ENCODE data around the gene CLCN5. TPM values are rescaled to one million over a fixed set of nuclear protein-coding genes. Genes with fewer than 3 reads are reported as not detected.

Gene CLCN5
- total RNA-seq, 2 experiments from 2014 or later = 2.5 to 2.9 TPM

DNA sequence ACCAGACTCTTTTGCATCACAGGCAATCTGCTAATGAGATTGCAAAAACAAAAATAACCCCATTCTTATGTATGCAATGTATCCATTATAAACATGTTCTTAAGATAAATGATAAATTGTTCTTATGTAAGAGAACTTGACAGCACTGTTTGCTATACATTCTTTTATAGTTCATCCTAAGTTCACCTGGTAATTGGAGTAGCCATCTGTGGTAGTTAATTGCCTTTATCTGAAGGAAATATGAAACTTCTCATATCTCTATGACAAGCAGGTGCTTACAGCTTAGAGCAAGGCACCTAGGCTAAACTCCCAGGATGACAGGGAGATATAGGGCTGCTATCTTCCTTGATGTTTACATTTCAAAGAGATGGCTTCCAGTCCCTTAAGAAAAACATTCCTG is 21.3 kb upstream of the CLCN5 start:
- no peaks in the 10 kb centered on the region for H3K4me1 Mint-ChIP-seq (ENCODE audit: low read depth)
- H3K27ac Mint-ChIP-seq = no peak overlapping the region
- no peak for DNase-seq
- peaks cover 9% of the 10 kb centered on the region for H3K27me3 Mint-ChIP-seq
- peaks cover 5% of the 10 kb centered on the region for H3K36me3 Mint-ChIP-seq
- intact Hi-C loops (cut with micrococcal nuclease) = no loop called here
- ChIA-PET POLR2A (no interaction called here), CTCF (no interaction called here)
- H3K9me3 Mint-ChIP-seq = peaks cover 14% of the 10 kb centered on the region
- H3K4me3 Mint-ChIP-seq = no peak overlapping the region

DNA sequence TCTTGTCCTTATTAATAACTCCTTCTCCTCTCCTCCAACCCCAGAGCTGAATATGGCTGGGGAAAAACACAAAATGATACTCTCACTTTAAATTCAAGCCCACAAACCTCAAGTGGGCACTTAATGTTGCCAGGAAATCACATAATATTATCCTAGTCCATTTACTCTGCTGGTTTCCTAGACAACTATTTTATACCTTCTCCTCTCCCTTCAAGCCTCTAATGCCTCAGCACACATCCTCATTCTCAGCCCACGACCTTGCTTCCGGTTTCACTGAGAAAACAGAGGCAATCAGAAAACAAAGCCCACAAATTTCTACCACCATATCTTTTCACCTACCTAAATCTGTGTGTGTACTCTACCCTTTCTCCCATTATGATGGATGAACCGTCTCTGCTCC is 12.1 kb upstream of the CLCN5 start:
- intact Hi-C loops (cut with micrococcal nuclease) = no loop called here

DNA sequence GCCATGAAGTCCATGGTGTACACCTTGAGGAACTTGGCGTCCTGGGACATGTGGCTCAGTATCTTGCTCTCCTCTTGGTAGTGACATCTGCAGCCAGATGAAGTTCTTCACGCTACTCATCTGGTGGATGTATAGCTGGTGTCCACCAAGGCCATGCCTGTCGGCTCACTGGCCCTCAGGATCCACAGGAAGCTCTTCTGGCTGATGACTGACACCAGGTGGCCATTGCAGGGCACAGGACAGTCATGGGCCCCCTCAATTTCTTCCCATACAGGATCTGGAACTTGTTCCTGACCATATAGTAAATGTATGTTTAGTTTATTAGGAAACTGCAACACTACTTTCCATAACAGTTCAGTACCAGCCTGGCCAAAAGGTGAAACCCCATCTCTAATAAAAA is 10.3 kb upstream of the CLCN5 start:
- H3K4me3 Mint-ChIP-seq = no peak overlapping the region

More for the DNA sequence above, 12.1 kb upstream of the CLCN5 start:
- POLR2A ChIA-PET = no interaction called here
- H3K9me3 Mint-ChIP-seq = no peaks in the 10 kb centered on the region
- no peaks in the 10 kb centered on the region for H3K36me3 Mint-ChIP-seq
- peaks cover 8% of the 10 kb centered on the region for H3K4me1 Mint-ChIP-seq (ENCODE audit: low read depth)
- H3K27me3 Mint-ChIP-seq = no peaks in the 10 kb centered on the region
- no peak overlapping the region for H3K27ac Mint-ChIP-seq
- peak; percentile 12 for DNase-seq
- CTCF ChIA-PET = interaction anchor here (2.1 kb wide), 1 partner anchor 9 kb away, joined by 9 read pairs; no protein-coding TSS in a partner anchor
- no peak overlapping the region for H3K4me3 Mint-ChIP-seq

DNA sequence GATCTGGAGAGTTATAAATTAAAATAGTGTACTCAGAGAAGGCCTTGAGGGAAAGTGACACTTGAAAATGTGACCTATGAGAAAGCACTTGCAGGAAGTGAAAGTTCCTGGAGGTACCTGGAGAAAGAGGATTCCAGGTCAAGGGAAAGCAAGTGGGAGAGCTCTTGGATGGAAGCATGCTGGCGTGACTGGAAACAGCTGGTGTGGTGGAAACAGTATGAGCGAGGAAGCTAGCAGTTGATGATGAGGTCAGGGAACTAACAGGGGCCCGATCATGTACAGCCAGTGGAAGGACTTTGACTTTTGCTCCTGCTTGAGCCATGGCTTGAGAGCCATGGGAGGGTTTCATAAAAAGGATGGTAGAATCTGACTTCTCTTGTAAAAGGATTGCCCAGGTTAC is 9.5 kb upstream of the CLCN5 start:
- no peaks in the 10 kb centered on the region for H3K36me3 Mint-ChIP-seq
- no peak overlapping the region for H3K27ac Mint-ChIP-seq
- intact Hi-C loops (cut with micrococcal nuclease) = no loop called here
- ChIA-PET CTCF (interaction anchor here (1.4 kb wide), 1 partner anchor 28 kb away, joined by 4 read pairs; no protein-coding TSS in a partner anchor), POLR2A (no interaction called here)
- H3K4me1 Mint-ChIP-seq (ENCODE audit: low read depth) = peaks cover 8% of the 10 kb centered on the region
- no peaks in the 10 kb centered on the region for H3K27me3 Mint-ChIP-seq
- no peak overlapping the region for H3K4me3 Mint-ChIP-seq
- no peak for DNase-seq
- no peaks in the 10 kb centered on the region for H3K9me3 Mint-ChIP-seq

More for the DNA sequence above, 10.3 kb upstream of the CLCN5 start:
- Mint-ChIP-seq H3K36me3 (no peaks in the 10 kb centered on the region), H3K27ac (no peak overlapping the region), H3K27me3 (no peaks in the 10 kb centered on the region), H3K4me1 (ENCODE audit: low read depth) (peaks cover 8% of the 10 kb centered on the region), H3K9me3 (no peaks in the 10 kb centered on the region)
- intact Hi-C loops (cut with micrococcal nuclease) = no loop called here
- no peak for DNase-seq
- CTCF ChIA-PET = no interaction called here
- POLR2A ChIA-PET = no interaction called here

DNA sequence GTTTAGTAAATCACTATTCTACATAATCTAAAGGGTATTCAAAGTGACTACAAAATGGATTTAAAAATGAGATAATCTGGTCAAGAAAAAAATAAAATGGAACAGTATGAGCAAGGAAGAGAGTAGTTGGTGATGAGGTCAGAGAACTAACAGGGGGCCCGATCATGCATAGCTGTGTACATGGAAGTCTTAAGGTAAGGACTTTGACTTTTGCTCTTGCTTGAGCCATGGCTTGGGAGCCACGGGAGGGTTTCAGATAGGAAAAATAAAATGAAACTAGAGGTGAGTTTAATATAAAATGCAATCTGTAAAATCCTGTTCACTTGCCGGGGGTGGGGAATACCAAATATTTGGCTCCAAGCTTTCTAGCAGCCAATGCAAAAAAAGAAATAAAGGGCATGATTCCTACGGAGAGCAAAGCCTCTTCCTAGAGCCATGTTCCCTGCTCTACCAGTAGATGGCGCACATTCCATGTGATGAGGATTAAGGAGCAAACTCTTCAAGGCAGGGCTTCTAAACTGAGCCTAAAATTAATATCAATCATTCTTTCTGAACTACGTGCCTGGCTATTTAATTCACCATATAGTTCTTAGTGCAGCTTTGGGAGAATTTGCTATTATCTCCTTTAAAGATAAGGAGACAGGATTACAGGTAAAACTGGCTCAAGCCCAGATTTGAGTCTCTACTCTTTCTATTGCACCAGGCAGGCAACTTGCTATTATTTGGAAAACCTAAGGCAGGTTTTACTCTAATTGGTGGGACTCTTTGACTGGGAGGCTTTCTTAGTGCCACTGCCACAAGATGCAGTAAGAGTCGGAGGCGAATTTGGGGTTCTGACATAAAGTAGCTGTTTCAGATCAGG is 6.8 kb upstream of the CLCN5 start:
- H3K27me3 Mint-ChIP-seq = no peaks in the 10 kb centered on the region

DNA sequence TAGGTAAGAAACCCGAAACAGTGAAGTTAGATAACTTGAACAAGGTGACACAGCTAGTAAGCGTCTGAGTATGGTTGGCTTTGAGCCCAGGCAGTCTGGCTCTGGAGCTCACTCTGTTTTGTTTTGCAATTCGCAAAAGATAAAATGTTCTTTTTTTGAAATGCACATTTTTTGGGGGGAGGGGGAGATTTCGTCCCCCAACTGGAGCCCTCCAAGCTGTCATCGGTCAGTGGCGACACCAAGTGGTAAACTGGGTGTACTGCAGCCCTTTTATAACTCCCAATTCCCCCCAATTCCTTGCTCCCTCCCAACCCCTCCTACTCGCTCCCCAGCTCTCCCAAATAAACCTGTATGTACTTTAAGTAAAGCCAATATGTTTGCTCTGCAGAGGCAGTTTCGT is 2.8 kb upstream of the CLCN5 start:
- ChIA-PET CTCF (interaction anchor here (0.7 to 5.6 kb wide), 12 partner anchors 9 to 661 kb away, joined by 3 to 41 read pairs (median 6); partner anchors contain the start of gene USP27X), POLR2A (no interaction called here)
- Mint-ChIP-seq H3K27me3 (no peaks in the 10 kb centered on the region), H3K27ac (no peak overlapping the region), H3K4me3 (no peak overlapping the region), H3K4me1 (ENCODE audit: low read depth) (peaks cover 10% of the 10 kb centered on the region), H3K9me3 (no peaks in the 10 kb centered on the region), H3K36me3 (peaks cover 2% of the 10 kb centered on the region)
- intact Hi-C loops (cut with micrococcal nuclease) = loop anchor here (5.0 kb wide), 1 partner anchor 163 kb away; no protein-coding TSS in a partner anchor
- peak; percentile 21 for DNase-seq

More for the DNA sequence above, 6.8 kb upstream of the CLCN5 start:
- DNase-seq = peak; percentile 39
- Mint-ChIP-seq H3K4me3 (no peak overlapping the region), H3K36me3 (no peaks in the 10 kb centered on the region), H3K9me3 (no peaks in the 10 kb centered on the region), H3K4me1 (ENCODE audit: low read depth) (peaks cover under 1% of the 10 kb centered on the region), H3K27ac (no peak overlapping the region)
- CTCF ChIA-PET = interaction anchor here (0.8 to 1.9 kb wide), 6 partner anchors 10 to 669 kb away, joined by 3 to 11 read pairs (median 4); no protein-coding TSS in a partner anchor
- POLR2A ChIA-PET = no interaction called here
- intact Hi-C loops (cut with micrococcal nuclease) = loop anchor here (1.0 to 5.0 kb wide), 2 partner anchors 167 to 665 kb away; no protein-coding TSS in a partner anchor

DNA sequence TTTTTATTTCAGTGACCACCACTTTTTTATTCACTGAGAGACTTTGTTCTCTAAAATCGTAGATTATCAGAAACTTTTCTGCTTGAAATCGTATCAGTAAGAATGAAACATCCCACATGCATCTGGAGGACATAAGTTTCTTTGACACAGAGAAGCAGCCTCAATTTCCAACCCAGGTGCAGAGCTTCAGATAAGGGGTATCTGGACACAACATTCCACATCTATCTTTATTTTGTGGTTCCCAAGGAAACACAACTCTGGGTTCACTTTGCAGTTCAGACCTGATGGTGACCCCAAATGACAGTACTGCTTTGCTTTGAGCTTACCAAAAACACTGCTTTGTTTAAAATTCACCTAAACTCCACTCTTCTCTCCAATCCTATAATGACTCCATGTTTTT is 1.3 kb upstream of the CLCN5 start:
- H3K36me3 Mint-ChIP-seq = peaks cover 3% of the 10 kb centered on the region
- ChIA-PET POLR2A (no interaction called here), CTCF (interaction anchor here (5.6 kb wide), 1 partner anchor 37 kb away, joined by 41 read pairs; no protein-coding TSS in a partner anchor)
- no peak overlapping the region for H3K4me3 Mint-ChIP-seq
- peaks cover 12% of the 10 kb centered on the region for H3K4me1 Mint-ChIP-seq (ENCODE audit: low read depth)
- no peaks in the 10 kb centered on the region for H3K9me3 Mint-ChIP-seq
- DNase-seq = no peak
- H3K27me3 Mint-ChIP-seq = no peaks in the 10 kb centered on the region
- intact Hi-C loops (cut with micrococcal nuclease) = no loop called here
- no peak overlapping the region for H3K27ac Mint-ChIP-seq

DNA sequence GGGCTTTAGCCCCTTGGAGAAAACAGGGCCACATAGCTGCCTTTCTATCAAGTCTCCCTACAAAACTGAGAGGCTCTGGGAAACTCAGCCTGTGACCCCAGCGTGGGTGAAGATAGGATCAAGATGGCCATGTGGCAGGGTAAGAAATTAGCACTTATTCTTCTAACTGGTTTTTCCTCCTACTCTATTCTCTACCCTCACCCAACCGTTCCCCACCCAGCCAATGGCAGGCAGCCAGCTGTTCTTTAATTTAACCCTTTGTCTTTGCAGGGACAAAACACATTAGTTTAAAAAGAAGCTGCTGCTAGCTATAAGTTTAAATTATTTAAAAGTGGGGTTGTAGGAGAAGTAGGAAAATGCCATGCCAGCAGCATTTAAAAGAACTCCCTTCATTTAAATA is 2.8 kb downstream of the CLCN5 start:
- Mint-ChIP-seq H3K4me3 (no peak overlapping the region), H3K27me3 (no peaks in the 10 kb centered on the region), H3K27ac (no peak overlapping the region), H3K9me3 (no peaks in the 10 kb centered on the region), H3K4me1 (ENCODE audit: low read depth) (peaks cover 12% of the 10 kb centered on the region), H3K36me3 (peaks cover 7% of the 10 kb centered on the region)
- POLR2A ChIA-PET = no interaction called here
- no peak for DNase-seq
- CTCF ChIA-PET = no interaction called here
- intact Hi-C loops (cut with micrococcal nuclease) = no loop called here

DNA sequence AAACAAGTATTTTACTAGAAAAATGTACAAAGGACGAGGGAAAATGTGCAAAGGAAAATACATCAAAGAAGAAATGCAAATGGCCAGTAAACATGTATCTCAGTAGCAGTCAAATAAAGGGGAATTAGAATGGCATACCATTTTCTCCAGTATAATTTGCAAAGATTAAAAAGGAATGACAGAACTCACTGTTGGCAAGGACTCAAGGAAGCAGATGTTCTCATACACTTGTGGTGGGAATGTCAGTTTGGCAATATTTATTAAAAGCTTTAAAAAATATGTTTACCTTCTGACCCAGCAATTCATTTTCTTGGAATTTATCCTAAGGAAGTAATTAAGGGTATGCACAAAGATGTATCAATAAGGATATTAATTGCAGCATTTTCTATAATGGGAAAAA is 7.6 kb downstream of the CLCN5 start:
- no peak overlapping the region for H3K4me3 Mint-ChIP-seq
- ChIA-PET CTCF (no interaction called here), POLR2A (no interaction called here)
- H3K4me1 Mint-ChIP-seq (ENCODE audit: low read depth) = peaks cover 2% of the 10 kb centered on the region
- H3K36me3 Mint-ChIP-seq = peaks cover 4% of the 10 kb centered on the region
- intact Hi-C loops (cut with micrococcal nuclease) = no loop called here
- H3K27me3 Mint-ChIP-seq = no peaks in the 10 kb centered on the region
- no peaks in the 10 kb centered on the region for H3K9me3 Mint-ChIP-seq
- no peak for DNase-seq
- no peak overlapping the region for H3K27ac Mint-ChIP-seq

DNA sequence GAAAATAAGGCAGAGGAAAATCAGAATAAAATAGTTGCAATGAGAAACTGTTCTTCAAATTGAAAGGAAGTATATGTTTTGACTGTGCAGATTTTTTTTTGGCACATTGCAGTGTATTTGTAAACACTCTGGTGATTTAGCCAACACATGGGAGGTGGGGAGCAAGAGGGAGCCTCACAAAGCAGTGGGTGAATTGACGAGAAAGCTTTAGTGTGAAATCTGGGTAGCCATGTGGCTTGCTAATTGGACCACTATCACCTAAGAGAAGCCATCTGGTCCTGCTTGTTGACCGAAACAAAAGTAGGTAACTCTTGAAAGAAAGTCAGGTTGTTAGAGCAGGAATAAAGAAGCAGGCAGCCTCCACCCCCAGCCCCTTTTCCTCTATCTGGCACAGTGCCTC is 10.4 kb downstream of the CLCN5 start:
- H3K27ac Mint-ChIP-seq = no peak overlapping the region
- H3K9me3 Mint-ChIP-seq = no peaks in the 10 kb centered on the region
- H3K4me1 Mint-ChIP-seq (ENCODE audit: low read depth) = peaks cover 2% of the 10 kb centered on the region
- H3K4me3 Mint-ChIP-seq = no peak overlapping the region
- no peaks in the 10 kb centered on the region for H3K27me3 Mint-ChIP-seq
- no peak for DNase-seq
- POLR2A ChIA-PET = no interaction called here
- no peaks in the 10 kb centered on the region for H3K36me3 Mint-ChIP-seq
- intact Hi-C loops (cut with micrococcal nuclease) = no loop called here
- CTCF ChIA-PET = no interaction called here

DNA sequence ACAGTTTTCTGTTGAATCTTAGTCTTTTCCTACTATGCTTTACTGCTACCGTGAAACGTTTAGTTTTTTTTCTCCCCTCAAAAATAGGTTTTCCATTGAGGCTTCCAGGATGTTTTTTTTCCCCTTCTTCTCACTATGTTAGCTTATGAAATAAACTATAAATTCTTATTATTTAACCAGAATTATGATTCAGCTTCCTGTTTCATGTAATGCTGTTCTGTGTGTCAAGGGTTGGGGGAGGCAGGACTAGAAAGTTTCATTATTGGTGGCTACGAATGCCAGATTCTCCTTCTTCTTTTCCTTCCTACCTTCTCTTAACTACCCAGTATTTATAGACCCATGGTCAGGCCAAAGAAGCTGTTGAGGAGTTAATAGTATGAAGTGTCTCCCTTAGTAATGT is 11.8 kb downstream of the CLCN5 start:
- no peak for DNase-seq
- H3K4me3 Mint-ChIP-seq = no peak overlapping the region
- H3K27me3 Mint-ChIP-seq = no peaks in the 10 kb centered on the region
- no peak overlapping the region for H3K27ac Mint-ChIP-seq
- CTCF ChIA-PET = interaction anchor here (1.2 kb wide), 1 partner anchor 16 kb away, joined by 3 read pairs; no protein-coding TSS in a partner anchor
- POLR2A ChIA-PET = no interaction called here
- peaks cover 2% of the 10 kb centered on the region for H3K4me1 Mint-ChIP-seq (ENCODE audit: low read depth)
- H3K36me3 Mint-ChIP-seq = no peaks in the 10 kb centered on the region
- no peaks in the 10 kb centered on the region for H3K9me3 Mint-ChIP-seq
- intact Hi-C loops (cut with micrococcal nuclease) = no loop called here

DNA sequence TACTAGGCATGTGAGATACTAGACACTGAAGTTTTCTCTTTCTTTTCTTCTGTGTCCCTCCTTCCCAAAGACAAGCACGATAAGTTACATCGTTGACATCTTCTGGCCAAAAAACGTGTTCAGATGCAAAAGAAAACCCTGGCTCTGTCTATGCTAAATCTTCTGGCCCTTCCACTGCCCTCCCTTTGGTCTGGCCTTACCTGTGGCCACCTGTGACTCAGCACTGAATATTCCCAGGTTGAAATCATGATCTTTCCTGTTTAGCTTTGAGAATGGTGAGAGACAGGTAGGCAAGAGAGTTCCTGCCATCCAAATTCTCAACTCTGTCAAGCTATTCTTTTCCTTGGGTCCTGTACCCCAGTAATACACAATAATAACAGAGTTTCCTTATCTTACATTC is 12.3 kb downstream of the CLCN5 start:
- Mint-ChIP-seq H3K27me3 (no peaks in the 10 kb centered on the region), H3K27ac (no peak overlapping the region), H3K4me1 (ENCODE audit: low read depth) (peaks cover 2% of the 10 kb centered on the region), H3K36me3 (no peaks in the 10 kb centered on the region), H3K9me3 (no peaks in the 10 kb centered on the region), H3K4me3 (no peak overlapping the region)
- POLR2A ChIA-PET = no interaction called here
- no peak for DNase-seq
- intact Hi-C loops (cut with micrococcal nuclease) = no loop called here
- CTCF ChIA-PET = no interaction called here

DNA sequence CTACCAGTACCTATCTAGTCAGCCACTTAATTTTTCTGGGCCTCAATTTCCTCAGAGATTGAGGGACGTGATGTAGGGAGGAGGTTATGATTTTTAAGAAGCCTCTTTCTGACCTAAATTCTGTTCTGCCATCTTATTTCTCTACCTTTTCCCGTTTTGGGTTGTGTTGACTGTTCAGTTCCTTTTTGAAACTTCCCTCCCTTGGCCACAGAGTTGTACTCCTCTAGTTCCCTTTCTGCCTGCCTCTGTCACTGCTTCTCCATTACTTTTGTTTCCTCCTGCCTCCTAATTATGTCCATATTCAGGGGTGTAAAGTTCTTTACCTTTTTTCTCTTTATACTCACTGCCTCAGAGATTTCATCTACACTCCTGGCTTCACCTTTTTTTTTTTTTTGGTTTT is 25.4 kb downstream of the CLCN5 start:
- H3K36me3 Mint-ChIP-seq = no peaks in the 10 kb centered on the region
- no peaks in the 10 kb centered on the region for H3K27me3 Mint-ChIP-seq
- DNase-seq = no peak
- H3K9me3 Mint-ChIP-seq = no peaks in the 10 kb centered on the region
- CTCF ChIA-PET = no interaction called here
- H3K4me1 Mint-ChIP-seq (ENCODE audit: low read depth) = no peaks in the 10 kb centered on the region
- H3K4me3 Mint-ChIP-seq = no peak overlapping the region
- POLR2A ChIA-PET = no interaction called here
- no peak overlapping the region for H3K27ac Mint-ChIP-seq
- intact Hi-C loops (cut with micrococcal nuclease) = no loop called here

Data from activated CD4-positive, alpha-beta memory T cell treated with anti-CD3 and anti-CD28 coated beads for 36 hours (primary cell).